Breast epithelium (tissue), 4 donors: ENCODE measurements around the gene PCDH9. TPM values are rescaled to one million over a fixed set of nuclear protein-coding genes. Genes with fewer than 3 reads are reported as not detected.

Experiments used
- DNase-seq, 2 donors: peaks; one replicate each; pipeline ENCODE4 v3.0.0-alpha.2; 2019; ENCODE audit warnings: low spot score in 2 of 2
- H3K27ac ChIP-seq, 2 donors: fragments of 200-600 bp; sonication (generic) in 1 of 2; one replicate each; pipeline ENCODE4 v1.5.1; 2016 to 2019; ENCODE audit warnings: mild to moderate bottlenecking in 1 of 2
- H3K27me3 ChIP-seq, 2 donors: fragments of 200-600 bp; sonication (generic) in 1 of 2; one replicate each; pipeline versions ENCODE4 v1.5.1 to v1.6.0; 2017 to 2019; ENCODE audit warnings: control low read depth in 1 of 2, mild to moderate bottlenecking in 1 of 2
- H3K36me3 ChIP-seq: fragments of 200-600 bp; one replicate; pipeline ENCODE4 v1.5.1; 2019
- H3K4me1 ChIP-seq, 2 donors: fragments of 200-600 bp; sonication (generic); one replicate each; pipeline ENCODE4 v1.5.1; 2016 to 2019; ENCODE audit warnings: control low read depth in 1 of 2
- H3K4me3 ChIP-seq, 3 donors: fragments of 200-600 bp; sonication (generic); 1 replicate in 2 of 3; 2 replicates in 1 of 3; pipeline ENCODE4 v1.5.1; 2016 to 2019; ENCODE audit warnings: mild to moderate bottlenecking in 3 of 3, moderate library complexity in 2 of 3
- H3K9me3 ChIP-seq, 2 donors: fragments of 200-600 bp; sonication (generic) in 1 of 2; one replicate each; pipeline ENCODE4 v1.5.1; 2016 to 2019; ENCODE audit warnings: control low read depth in 1 of 2
- CTCF ChIP-seq, 3 donors: fragments of 450-650 bp; IDR thresholded peaks; one replicate each; pipeline ENCODE4 v1.5.1; 2016 to 2017; ENCODE audit warnings: antibody characterized with exemption in 3 of 3, mild to moderate bottlenecking in 3 of 3, moderate library complexity in 3 of 3
- POLR2A ChIP-seq: fragments of 450-650 bp; IDR thresholded peaks from one replicate; pipeline ENCODE4 v1.6.1; 2016; ENCODE audit warnings: antibody characterized with exemption, mild to moderate bottlenecking, moderate library complexity
- POLR2AphosphoS5 ChIP-seq, 3 donors: sonication (generic); formaldehyde crosslinking; IDR thresholded peaks; one replicate each; pipeline ENCODE4 v1.6.1; 2017; ENCODE audit warnings: antibody characterized with exemption in 3 of 3
- intact Hi-C: fragments of 100-400 bp; cut with DNase I; formaldehyde crosslinking; loops from one replicate; pipeline ENCODE4 v1.15.1; 2023; ENCODE audit warnings: low total_unique reads
- total RNA-seq, 3 donors: library from RNA; depleted of rRNA; stranded (reverse); fragments of >200 nt; gene quantifications; one replicate each; pipeline ENCODE4 v1.1.0, GENCODE V29; 2016

PCDH9 gene
- total RNA-seq, 3 donors from 2014 or later = 0.98 to 26.7 (median 3.7) TPM

GRCh38 chr13:67008075-67008668 lies 222.0 kb downstream of the PCDH9 start:
- DNase-seq = no peak
- H3K9me3 ChIP-seq = no peaks in the 10 kb centered on the region

DNA sequence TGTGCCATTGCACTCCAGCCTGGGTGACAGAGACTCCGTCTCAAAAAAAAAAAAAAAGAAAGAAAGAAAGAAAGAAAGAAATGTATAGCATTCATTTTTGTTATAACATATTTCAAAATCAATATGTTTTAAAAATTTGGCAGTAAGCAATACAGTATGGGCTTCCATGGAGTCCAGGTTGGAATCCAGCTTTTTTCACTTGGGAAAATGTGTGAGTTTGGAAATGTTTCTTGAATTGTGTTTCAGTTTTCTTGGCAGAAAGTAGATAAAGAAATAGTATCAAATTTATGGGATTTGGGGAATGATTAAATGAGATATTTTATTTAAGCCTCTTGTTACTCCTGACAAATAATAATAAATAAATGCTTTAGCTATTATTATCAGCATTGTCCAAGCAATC lies 225.6 kb downstream of the PCDH9 start:
- DNase-seq = no peak
- intact Hi-C loops = no loop called here
- Histone ChIP-seq H3K9me3 (no peaks in the 10 kb centered on the region), H3K4me1 (no peaks in the 10 kb centered on the region), H3K27me3 (no peaks in the 10 kb centered on the region), H3K4me3 (no peak overlapping the region), H3K27ac (no peak overlapping the region), H3K36me3 (no peaks in the 10 kb centered on the region)
- TF ChIP-seq POLR2A (no peak), CTCF (IDR thresholded peaks at IDR 0.05) (no peak), POLR2AphosphoS5 (IDR thresholded peaks at IDR 0.05) (no peak)

More at GRCh38 chr13:67008075-67008668, 222.0 kb downstream of the PCDH9 start:
- Histone ChIP-seq H3K4me1 (no peaks in the 10 kb centered on the region), H3K4me3 (no peak overlapping the region), H3K27me3 (no peaks in the 10 kb centered on the region), H3K36me3 (no peaks in the 10 kb centered on the region), H3K27ac (no peak overlapping the region)
- TF ChIP-seq POLR2AphosphoS5 (IDR thresholded peaks at IDR 0.05) (no peak), POLR2A (no peak), CTCF (IDR thresholded peaks at IDR 0.05) (no peak)
- intact Hi-C loops = no loop called here

DNA sequence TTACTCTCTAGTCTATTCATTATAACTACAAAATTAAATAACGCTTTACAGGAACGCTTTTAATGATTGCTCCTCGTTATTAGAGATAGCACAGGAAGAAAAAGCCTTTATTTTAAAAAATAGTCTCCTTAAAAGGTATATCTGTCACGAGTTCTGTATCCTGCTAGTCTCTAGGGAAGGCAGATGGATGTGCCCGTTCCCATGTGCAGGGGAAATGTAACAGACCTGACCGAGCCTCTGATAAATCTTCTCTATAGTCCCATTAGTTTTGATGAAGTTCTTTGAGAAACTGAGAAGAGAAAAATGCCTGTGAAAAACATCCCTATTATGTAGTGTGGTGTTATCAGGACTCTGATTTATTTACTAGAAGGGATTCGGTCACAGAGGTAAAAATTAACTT lies 226.4 kb downstream of the PCDH9 start:
- no peaks in the 10 kb centered on the region for H3K4me1 ChIP-seq
- no peak overlapping the region for H3K4me3 ChIP-seq
- TF ChIP-seq CTCF (IDR thresholded peaks at IDR 0.05) (no peak), POLR2A (no peak), POLR2AphosphoS5 (IDR thresholded peaks at IDR 0.05) (no peak)
- no peak for DNase-seq
- intact Hi-C loops = no loop called here
- H3K9me3 ChIP-seq = no peaks in the 10 kb centered on the region
- H3K27ac ChIP-seq = no peak overlapping the region
- H3K36me3 ChIP-seq = no peaks in the 10 kb centered on the region
- H3K27me3 ChIP-seq = no peaks in the 10 kb centered on the region

GRCh38 chr13:67001363-67001762 lies 228.8 kb downstream of the PCDH9 start:
- no peaks in the 10 kb centered on the region for H3K9me3 ChIP-seq
- TF ChIP-seq POLR2AphosphoS5 (IDR thresholded peaks at IDR 0.05) (no peak), CTCF (IDR thresholded peaks at IDR 0.05) (no peak), POLR2A (no peak)
- H3K36me3 ChIP-seq = no peaks in the 10 kb centered on the region
- DNase-seq = no peak
- no peak overlapping the region for H3K27ac ChIP-seq
- no peak overlapping the region for H3K4me3 ChIP-seq
- H3K4me1 ChIP-seq = no peaks in the 10 kb centered on the region
- intact Hi-C loops = no loop called here
- no peaks in the 10 kb centered on the region for H3K27me3 ChIP-seq

GRCh38 chr13:66996503-66996902 lies 233.6 kb downstream of the PCDH9 start:
- no peaks in the 10 kb centered on the region for H3K9me3 ChIP-seq
- no peaks in the 10 kb centered on the region for H3K36me3 ChIP-seq
- no peaks in the 10 kb centered on the region for H3K27me3 ChIP-seq
- TF ChIP-seq POLR2A (no peak), CTCF (IDR thresholded peaks at IDR 0.05) (no peak), POLR2AphosphoS5 (IDR thresholded peaks at IDR 0.05) (no peak)
- intact Hi-C loops = no loop called here
- no peak overlapping the region for H3K27ac ChIP-seq
- no peaks in the 10 kb centered on the region for H3K4me1 ChIP-seq
- DNase-seq = no peak
- H3K4me3 ChIP-seq = no peak overlapping the region
